ENCODE data around the gene TLR9. TPM values are rescaled to one million over a fixed set of nuclear protein-coding genes. Genes with fewer than 3 reads are reported as not detected.

TLR9 gene
- total RNA-seq, 1 experiment from 2014 or later = not detected

- Histone ChIP-seq H3K4me3 (ENCODE audit: low read length) (no peak overlapping the region), H3K9me2 (replicated peaks; ENCODE audit: low read length) (no peaks in the 10 kb centered on the region), H4K20me1 (ENCODE audit: low read length) (no peaks in the 10 kb centered on the region), H3K79me2 (ENCODE audit: low read length) (no peaks in the 10 kb centered on the region), H3K9me3 (ENCODE audit: low read length) (no peaks in the 10 kb centered on the region), H3K36me3 (ENCODE audit: low read depth, low read length) (no peaks in the 10 kb centered on the region), H3K27ac (ENCODE audit: low read length) (no peak overlapping the region), H2AFZ (ENCODE audit: low read length) (no peak overlapping the region), H3K27me3 (ENCODE audit: low read length) (no peaks in the 10 kb centered on the region), H3K4me2 (ENCODE audit: low read length) (no peak overlapping the region), H3F3A (ENCODE audit: low read length, unreplicated experiment) (no peaks in the 10 kb centered on the region), H3K4me1 (ENCODE audit: insufficient read depth, low read length) (peaks cover 7% of the 10 kb centered on the region; the same call in 1 of the 2 replicates), H3K9ac (ENCODE audit: low read length) (no peak overlapping the region)
- DNase-seq (no peak), ATAC-seq (no peak)
- BruUV-seq (replicated peaks) = no TSS peak
- ChIA-PET CTCF (no interaction called here), POLR2A (ENCODE audit: unreplicated experiment) (interaction anchor here (0.5 to 0.6 kb wide), 2 partner anchors 35 to 145 kb away, joined by 3 to 4 read pairs; no protein-coding TSS in a partner anchor)
- TF ChIP-seq EZH2phosphoT487 (IDR thresholded peaks at IDR 0.05; ENCODE audit: borderline replicate concordance, low read length) = no peak
- no peak for TF ChIP-seq CTCF (conservative IDR thresholded peaks at IDR 0.05; ENCODE audit: low read depth, low read length)
- no peak for TF ChIP-seq EZH2 (IDR thresholded peaks at IDR 0.05; ENCODE audit: low read length, unreplicated experiment)
- intact Hi-C loops (cut with micrococcal nuclease) = no loop called here
Measured at GRCh38 chr3:52188556-52188955, 36.9 kb downstream of the TLR9 start.

DNA sequence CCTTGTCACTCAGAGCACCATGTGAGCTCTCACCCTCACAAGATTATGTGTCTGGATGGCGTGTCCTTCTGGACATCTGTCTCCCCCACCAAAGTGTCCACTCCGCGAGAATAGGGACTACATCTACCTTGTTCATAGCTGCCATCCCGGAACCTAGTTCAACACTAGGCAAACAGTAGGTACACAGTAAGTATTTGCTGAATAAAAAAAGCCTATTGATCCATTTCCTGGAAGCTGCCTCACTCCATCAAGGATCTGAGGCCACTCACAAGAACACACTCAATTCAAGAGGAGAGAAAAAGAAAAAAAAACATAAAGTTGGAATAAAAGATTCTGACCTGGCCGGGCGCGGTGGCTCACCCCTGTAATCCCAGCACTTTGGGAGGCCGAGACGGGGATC is 38.7 kb downstream of the TLR9 start:
- H3K27ac ChIP-seq (ENCODE audit: low read length) = no peak overlapping the region
- H3K9me3 ChIP-seq (ENCODE audit: low read length) = no peaks in the 10 kb centered on the region
- DNase-seq = no peak
- H3K4me1 ChIP-seq (ENCODE audit: insufficient read depth, low read length) = no peaks in the 10 kb centered on the region
- H3F3A ChIP-seq (ENCODE audit: low read length, unreplicated experiment) = no peaks in the 10 kb centered on the region
- H3K79me2 ChIP-seq (ENCODE audit: low read length) = no peaks in the 10 kb centered on the region
- no peaks in the 10 kb centered on the region for H4K20me1 ChIP-seq (ENCODE audit: low read length)
- H3K9ac ChIP-seq (ENCODE audit: low read length) = no peak overlapping the region
- no peaks in the 10 kb centered on the region for H3K27me3 ChIP-seq (ENCODE audit: low read length)
- no TSS peak for BruUV-seq (replicated peaks)
- POLR2A ChIA-PET (ENCODE audit: unreplicated experiment) = no interaction called here
- no peak overlapping the region for H3K4me3 ChIP-seq (ENCODE audit: low read length)
- H3K36me3 ChIP-seq (ENCODE audit: low read depth, low read length) = no peaks in the 10 kb centered on the region
- no peak overlapping the region for H2AFZ ChIP-seq (ENCODE audit: low read length)
- H3K4me2 ChIP-seq (ENCODE audit: low read length) = no peak overlapping the region
- intact Hi-C loops (cut with micrococcal nuclease) = no loop called here
- CTCF ChIA-PET = no interaction called here
- TF ChIP-seq CTCF (conservative IDR thresholded peaks at IDR 0.05; ENCODE audit: low read depth, low read length) (no peak), EZH2 (IDR thresholded peaks at IDR 0.05; ENCODE audit: low read length, unreplicated experiment) (no peak), EZH2phosphoT487 (IDR thresholded peaks at IDR 0.05; ENCODE audit: borderline replicate concordance, low read length) (no peak)
- no peaks in the 10 kb centered on the region for H3K9me2 ChIP-seq (replicated peaks; ENCODE audit: low read length)
- ATAC-seq = no peak

GRCh38 chr3:52185837-52186236 is 39.6 kb downstream of the TLR9 start:
- TF ChIP-seq EZH2phosphoT487 (IDR thresholded peaks at IDR 0.05; ENCODE audit: borderline replicate concordance, low read length) (no peak), CTCF (conservative IDR thresholded peaks at IDR 0.05; ENCODE audit: low read depth, low read length) (no peak), EZH2 (IDR thresholded peaks at IDR 0.05; ENCODE audit: low read length, unreplicated experiment) (no peak)
- Histone ChIP-seq H4K20me1 (ENCODE audit: low read length) (no peaks in the 10 kb centered on the region), H3K4me3 (ENCODE audit: low read length) (no peak overlapping the region), H3K4me1 (ENCODE audit: insufficient read depth, low read length) (no peaks in the 10 kb centered on the region), H3K27ac (ENCODE audit: low read length) (no peak overlapping the region), H2AFZ (ENCODE audit: low read length) (no peak overlapping the region), H3K9me2 (replicated peaks; ENCODE audit: low read length) (no peaks in the 10 kb centered on the region), H3K4me2 (ENCODE audit: low read length) (no peak overlapping the region), H3K27me3 (ENCODE audit: low read length) (no peaks in the 10 kb centered on the region), H3K9me3 (ENCODE audit: low read length) (no peaks in the 10 kb centered on the region), H3K79me2 (ENCODE audit: low read length) (no peaks in the 10 kb centered on the region), H3K36me3 (ENCODE audit: low read depth, low read length) (no peaks in the 10 kb centered on the region), H3F3A (ENCODE audit: low read length, unreplicated experiment) (no peaks in the 10 kb centered on the region), H3K9ac (ENCODE audit: low read length) (no peak overlapping the region)
- ATAC-seq (no peak), DNase-seq (no peak)
- ChIA-PET POLR2A (ENCODE audit: unreplicated experiment) (no interaction called here), CTCF (no interaction called here)
- intact Hi-C loops (cut with micrococcal nuclease) = no loop called here
- BruUV-seq (replicated peaks) = no TSS peak
